Colon (tissue), 2 donors: ENCODE results near the gene CHI3L2.
"Not testable (repeated sequence)": the region's sequence is repeated elsewhere in the genome, so short reads cannot be mapped to it uniquely, and the experiment has no call there.

Experiments
- FAIRE-seq: peaks from 2 replicates; lab custom pipeline; 2012; peaks lifted over from hg19 to GRCh38; lab: Jason Lieb, UNC
- donor health status: control.
- donor health status: control.

Gene CHI3L2

GRCh38 chr1:111202366-111202706 lies 25.2 kb upstream of the CHI3L2 start:
- FAIRE-seq, result no peak

- no peak for FAIRE-seq
Measured at GRCh38 chr1:111202707-111203623, 24.5 kb upstream of the CHI3L2 start.

GRCh38 chr1:111203681-111204200 lies 23.8 kb upstream of the CHI3L2 start:
- no peak for FAIRE-seq

- FAIRE-seq, result no peak
Measured at GRCh38 chr1:111204201-111204982, 23.1 kb upstream of the CHI3L2 start.

- FAIRE-seq, result no peak
Measured at GRCh38 chr1:111204983-111205713, 22.4 kb upstream of the CHI3L2 start.

GRCh38 chr1:111205714-111206050 lies 21.8 kb upstream of the CHI3L2 start:
- no peak for FAIRE-seq

GRCh38 chr1:111208921-111209320 lies 18.6 kb upstream of the CHI3L2 start:
- no peak for FAIRE-seq

GRCh38 chr1:111209622-111210021 lies 17.9 kb upstream of the CHI3L2 start:
- no peak for FAIRE-seq

- no peak for FAIRE-seq
Measured at GRCh38 chr1:111211921-111212320, 15.6 kb upstream of the CHI3L2 start.

GRCh38 chr1:111212634-111213335 lies 14.7 kb upstream of the CHI3L2 start:
- no peak for FAIRE-seq

GRCh38 chr1:111213412-111213811 lies 14.1 kb upstream of the CHI3L2 start:
- FAIRE-seq, result no peak

- FAIRE-seq, result no peak
Measured at GRCh38 chr1:111214074-111214801, 13.3 kb upstream of the CHI3L2 start.

- FAIRE-seq, result no peak
Measured at GRCh38 chr1:111214884-111215283, 12.6 kb upstream of the CHI3L2 start.

- not testable (repeated sequence) for FAIRE-seq
Measured at GRCh38 chr1:111215285-111215684, 12.2 kb upstream of the CHI3L2 start.

GRCh38 chr1:111216751-111217150 lies 10.8 kb upstream of the CHI3L2 start:
- no peak for FAIRE-seq

GRCh38 chr1:111217183-111217910 lies 10.2 kb upstream of the CHI3L2 start:
- no peak for FAIRE-seq

- no peak for FAIRE-seq
Measured at GRCh38 chr1:111218701-111219556, 8.6 kb upstream of the CHI3L2 start.

- no peak for FAIRE-seq
Measured at GRCh38 chr1:111219557-111220286, 7.8 kb upstream of the CHI3L2 start.
